Measurements from ENCODE around the gene DHRS12. TPM values are rescaled to one million over a fixed set of nuclear protein-coding genes. Genes with fewer than 3 reads are reported as not detected.
"Not testable (repeated sequence)": the region's sequence is repeated elsewhere in the genome, so short reads cannot be mapped to it uniquely, and the experiment has no call there.

Gene DHRS12
- polyA plus RNA-seq, 10 donors = 10.4 to 18.5 (median 15.3) TPM

DNA sequence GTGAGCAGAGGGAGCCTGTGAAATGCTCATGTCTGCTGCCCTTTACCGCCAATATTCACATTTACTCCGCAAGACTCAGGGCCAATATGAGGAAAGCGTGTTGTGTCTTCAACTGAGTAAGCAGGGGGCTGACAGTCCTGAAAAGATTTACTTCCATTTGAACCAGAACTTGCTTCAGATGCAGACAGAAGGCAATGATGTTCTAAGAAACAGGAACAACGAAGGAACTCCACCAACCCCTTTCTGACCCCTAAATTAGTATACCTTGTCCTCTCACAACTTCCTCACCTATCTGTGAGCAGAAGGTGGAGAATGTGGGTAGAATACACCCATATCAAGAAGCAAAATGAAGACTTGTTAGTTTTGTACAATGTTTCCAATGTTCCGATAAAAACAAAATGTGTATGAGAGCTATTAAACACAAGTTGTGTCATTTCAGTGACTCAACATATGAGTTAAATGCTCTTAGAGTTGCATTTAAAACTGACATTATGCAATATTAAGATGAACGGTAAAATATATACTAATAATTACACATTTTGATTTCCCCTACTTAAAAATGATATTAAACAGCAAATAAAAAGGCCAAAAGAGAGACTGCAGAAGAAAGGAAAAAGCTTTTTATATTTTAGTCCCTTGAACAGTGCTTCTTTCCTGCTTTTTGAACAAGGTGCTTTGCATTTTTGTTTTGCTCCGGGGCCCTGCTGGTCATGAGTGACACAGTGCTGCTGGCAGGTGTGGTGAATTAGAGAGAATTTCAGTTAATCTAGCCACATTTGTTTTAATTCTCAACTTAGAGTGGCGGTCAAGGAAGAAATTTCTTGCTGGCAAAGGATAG lies 25.0 kb upstream of the DHRS12 start:
- no peak for DNase-seq

GRCh38 chr13:51827254-51827653 lies 23.3 kb upstream of the DHRS12 start:
- no peak for DNase-seq

DNA sequence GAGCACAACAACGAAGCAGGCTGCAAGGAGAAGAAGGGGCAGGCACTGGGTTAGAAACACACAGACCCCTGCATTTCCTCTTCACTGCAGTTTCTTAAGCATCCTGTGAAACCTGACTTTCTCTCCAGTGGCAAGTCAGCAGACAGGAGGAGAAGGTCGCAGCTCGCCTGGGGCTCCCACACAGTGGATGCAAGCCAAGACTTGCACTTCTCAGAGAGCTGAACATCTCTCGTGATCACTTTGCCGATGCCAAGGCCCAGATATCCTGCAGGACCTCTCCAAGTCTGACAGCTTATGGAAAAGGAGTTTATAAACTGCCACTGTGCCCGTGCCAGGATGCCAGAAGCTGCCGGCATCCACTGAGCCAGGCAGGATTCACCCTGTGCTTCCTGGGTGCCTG lies 22.6 kb upstream of the DHRS12 start:
- DNase-seq = no peak

- no peak for DNase-seq
Measured at GRCh38 chr13:51825681-51826254, 21.8 kb upstream of the DHRS12 start.

DNA sequence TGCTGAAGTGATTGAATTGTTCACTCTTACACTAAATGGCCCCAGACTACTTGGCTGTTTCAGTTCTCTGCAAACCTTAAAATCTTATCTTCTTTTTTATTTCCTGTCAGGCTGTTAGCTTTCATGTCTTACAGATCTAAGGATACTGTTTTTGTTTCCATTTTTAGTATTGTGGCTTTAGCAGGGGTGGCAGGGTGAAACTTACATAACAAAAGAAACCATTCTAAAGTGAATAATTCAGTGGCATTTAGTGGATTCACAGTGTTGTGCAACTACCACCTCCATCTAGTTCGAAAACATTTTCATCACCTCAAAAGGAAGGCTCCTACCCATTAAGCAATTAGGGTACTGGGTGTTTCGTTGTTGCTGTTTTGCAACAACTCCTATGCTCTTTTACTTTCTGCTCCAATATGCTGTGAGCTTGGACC lies 21.2 kb upstream of the DHRS12 start:
- DNase-seq = no peak

DNA sequence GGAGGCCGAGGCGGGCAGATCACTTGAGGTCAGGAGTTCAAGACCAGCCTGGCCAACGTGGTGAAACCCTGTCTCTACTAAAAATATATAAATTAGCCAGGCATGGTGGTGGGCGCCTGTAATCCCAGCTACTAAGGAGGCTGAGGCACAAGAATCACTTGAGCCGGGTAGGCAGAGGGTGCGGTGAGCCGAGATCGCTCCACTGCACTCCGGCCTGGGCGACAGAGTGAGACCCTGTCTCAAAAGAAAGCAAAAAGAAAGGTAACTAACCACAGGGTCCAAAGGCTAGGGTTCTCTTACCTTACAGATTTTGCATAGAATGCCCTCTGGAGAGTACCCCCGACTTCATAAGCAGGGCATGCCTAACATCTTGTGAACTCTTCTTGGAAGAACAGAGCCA lies 20.7 kb upstream of the DHRS12 start:
- DNase-seq = not testable (repeated sequence)

GRCh38 chr13:51823863-51824262 lies 19.9 kb upstream of the DHRS12 start:
- peak in 1 of 3 donors; percentile 43 for DNase-seq

- DNase-seq = peak in 1 of 3 donors; percentile 37
Measured at GRCh38 chr13:51823359-51823758, 19.4 kb upstream of the DHRS12 start.

DNA sequence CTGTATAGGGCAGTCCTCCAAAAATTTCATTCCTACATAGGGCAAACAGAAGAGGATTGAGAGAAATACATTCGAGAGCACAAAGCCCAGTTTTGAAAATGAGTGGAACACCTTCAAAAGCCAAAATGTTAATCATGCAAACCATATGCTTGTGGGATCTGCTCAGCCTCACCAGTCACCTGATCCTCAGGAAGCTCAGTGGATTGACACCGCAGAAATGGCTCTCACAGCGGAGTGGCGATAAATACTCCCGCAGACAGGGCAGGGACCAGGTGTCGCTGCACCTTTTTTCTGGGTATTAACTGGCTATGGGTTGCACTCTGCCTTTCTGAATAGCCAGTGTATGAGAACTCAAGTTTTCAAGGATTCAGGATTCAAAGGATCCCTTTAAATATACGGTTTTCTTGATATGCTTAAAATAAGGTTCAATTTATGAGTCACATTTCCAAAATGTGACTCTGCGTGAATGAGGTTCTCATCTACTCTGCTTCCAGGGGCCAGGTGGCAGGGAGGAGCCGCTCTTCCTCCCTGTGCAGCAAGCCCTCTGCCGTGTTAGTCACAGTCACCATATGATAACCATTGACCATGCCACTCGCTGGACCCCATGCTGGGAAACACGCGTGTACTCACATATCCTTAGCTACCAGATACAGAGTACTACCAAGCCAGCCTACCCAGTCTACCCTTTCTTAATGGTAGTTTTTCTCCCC lies 18.3 kb upstream of the DHRS12 start:
- no peak for DNase-seq

GRCh38 chr13:51821606-51822005 lies 17.6 kb upstream of the DHRS12 start:
- no peak for DNase-seq

DNA sequence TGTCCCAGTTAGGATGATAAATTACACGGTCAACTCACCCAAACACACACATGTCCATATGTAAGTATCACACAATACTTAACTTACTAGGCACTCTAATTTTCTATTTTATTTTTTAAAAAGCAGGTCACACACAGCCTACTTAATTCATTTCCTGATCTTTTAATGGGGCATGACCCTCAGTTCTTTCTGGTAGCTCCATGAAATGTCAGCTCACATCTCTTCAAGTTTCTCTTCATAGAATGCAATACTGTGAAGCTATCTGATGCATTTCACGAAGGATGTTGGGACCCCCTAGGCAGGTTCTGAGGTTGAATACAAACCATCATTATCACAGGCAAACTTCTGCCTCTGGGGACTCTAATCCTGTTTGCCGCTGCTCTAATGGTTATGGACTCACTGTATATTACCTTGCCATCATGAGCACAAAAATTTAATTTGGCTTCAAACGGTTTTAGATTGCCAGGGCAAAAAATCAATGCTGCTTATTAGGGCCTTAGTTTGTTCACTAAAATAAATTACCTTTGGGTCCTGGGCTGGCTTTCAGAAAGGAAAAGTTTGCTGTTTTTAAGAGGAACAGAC lies 16.1 kb upstream of the DHRS12 start:
- no peak for DNase-seq

DNA sequence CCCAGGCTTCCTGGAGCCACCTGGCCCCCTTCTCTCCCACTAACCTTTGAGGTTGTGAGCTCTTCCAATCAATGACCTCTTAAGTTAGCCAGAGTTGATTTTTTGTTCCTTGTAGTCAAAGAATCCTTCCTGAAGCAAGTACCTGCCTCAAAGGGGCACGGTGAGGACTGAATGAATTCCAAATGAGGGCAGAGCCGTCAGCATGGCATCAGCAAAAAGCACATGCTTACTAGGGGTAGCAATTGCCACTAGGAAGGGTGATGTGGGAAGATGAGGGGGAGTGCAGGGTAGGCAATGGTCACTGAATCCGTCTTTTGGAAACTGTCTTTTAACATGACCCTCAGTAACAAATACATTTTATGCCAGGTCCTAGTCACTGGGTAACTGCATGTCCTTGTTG lies 15.6 kb upstream of the DHRS12 start:
- no peak for DNase-seq

DNA sequence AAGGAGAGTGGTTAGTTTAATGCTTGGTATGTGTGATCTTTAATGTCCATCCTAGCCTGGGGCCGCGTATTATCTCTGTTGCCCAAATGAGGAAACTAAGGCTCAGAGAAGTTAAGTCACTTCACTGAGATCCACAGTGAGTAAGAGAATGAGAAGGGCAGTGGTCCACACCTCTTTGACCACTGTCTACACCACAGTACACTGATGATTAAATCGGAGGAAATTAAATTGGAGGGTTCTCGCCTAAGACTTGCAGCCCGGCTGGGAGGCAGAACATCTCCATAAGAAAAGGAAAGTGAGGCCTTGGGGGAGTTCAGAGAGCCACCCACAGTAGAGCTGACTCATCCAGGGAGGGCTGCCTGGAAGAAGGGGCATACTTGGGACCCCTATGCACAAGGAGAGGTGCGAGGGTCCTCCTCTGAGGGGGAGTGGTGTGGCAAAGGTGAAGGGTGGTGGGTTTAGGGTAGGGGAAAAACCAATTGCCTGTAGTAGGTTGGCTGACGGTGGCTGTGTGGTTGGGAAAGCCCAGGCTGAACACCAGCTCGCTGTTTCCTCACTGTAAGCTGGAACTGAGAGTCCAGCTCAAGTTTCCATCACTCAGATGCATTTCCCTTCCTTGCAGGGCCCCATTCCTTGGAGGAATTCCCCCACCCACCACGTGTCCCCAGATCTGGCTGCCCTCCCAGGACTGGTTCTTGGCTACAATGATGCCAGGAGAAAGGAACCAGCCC lies 15.0 kb upstream of the DHRS12 start:
- DNase-seq = no peak

GRCh38 chr13:51818276-51818675 lies 14.3 kb upstream of the DHRS12 start:
- no peak for DNase-seq

- no peak for DNase-seq
Measured at GRCh38 chr13:51817717-51818116, 13.8 kb upstream of the DHRS12 start.

GRCh38 chr13:51816604-51817249 lies 12.8 kb upstream of the DHRS12 start:
- no peak for DNase-seq

DNA sequence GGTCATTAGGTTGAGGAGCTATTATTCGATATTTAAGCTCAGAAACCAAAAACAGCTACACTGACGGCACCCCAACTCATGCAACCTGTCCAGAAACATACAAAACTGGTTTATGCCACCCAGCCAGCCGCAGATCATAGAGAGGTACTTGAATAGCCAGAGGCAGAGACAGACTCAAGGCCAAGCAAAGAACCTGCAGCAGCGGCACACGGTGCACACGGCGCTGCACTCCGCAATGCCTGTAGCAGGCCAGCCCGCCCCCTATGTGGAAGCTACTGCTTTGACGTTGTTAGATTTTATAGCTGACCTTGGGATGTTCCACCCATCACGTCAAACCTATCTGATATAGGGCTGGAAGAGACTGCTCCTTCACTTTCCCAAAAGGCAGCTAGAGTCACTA lies 11.9 kb upstream of the DHRS12 start:
- no peak for DNase-seq

DNA sequence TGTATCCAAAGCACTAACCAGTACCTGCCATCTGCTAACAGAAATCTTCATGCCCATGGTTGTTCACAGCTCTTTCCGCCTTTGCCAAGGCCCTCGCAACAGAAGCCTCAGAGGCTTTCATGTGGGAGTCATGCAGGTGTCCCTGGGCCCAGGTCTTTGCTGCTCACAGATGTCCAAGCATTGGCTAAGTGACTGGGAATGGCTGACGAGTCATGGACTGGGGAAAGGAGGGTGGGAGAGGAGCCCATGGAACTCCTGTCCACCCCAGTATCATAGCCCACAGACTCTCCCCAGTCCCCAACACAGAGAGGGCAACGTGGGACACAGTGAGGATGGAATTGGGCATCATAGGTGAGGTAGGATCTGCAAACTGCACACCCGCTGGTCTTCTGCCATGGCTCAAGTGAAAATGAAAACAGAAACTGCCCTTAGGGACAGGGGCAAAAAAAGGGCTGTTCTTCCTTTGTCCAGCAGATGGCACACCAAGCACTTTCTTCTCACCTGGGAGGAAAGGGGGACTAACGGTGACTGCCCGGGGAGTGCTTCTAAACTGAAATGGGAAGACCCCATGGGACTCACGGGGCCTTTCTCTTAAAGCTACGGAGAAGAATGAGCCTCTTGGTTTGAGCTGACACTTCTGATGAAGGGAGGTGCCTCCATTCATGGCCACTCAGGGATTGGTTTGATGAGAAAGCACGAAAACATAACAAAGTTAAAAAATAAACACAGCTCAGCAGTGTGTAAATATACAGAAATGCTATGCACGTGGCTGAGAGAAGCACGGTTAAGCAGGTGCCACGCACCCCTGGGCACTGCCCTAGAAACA lies 11.1 kb upstream of the DHRS12 start:
- DNase-seq = peak in 2 of 3 donors; percentile 61 to 64

DNA sequence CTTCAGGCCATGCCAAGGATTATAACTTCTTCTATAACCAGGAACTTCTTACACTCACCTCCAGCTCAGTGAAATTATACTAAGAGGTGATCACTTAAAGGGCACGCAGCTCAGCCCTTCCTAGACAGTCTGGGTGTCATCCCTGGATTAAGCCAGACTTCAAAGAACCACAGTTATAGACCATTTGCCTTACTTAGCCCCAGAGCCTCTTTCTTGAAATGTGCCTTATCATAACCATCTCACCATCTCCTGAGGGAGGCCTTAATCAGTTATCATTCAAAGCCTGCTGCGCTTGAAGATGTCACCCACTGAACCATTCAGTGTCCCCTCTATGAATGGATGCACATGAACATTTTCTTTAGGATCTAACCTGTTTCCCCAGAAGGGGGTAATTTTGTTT lies 10.1 kb upstream of the DHRS12 start:
- DNase-seq = no peak

DNA sequence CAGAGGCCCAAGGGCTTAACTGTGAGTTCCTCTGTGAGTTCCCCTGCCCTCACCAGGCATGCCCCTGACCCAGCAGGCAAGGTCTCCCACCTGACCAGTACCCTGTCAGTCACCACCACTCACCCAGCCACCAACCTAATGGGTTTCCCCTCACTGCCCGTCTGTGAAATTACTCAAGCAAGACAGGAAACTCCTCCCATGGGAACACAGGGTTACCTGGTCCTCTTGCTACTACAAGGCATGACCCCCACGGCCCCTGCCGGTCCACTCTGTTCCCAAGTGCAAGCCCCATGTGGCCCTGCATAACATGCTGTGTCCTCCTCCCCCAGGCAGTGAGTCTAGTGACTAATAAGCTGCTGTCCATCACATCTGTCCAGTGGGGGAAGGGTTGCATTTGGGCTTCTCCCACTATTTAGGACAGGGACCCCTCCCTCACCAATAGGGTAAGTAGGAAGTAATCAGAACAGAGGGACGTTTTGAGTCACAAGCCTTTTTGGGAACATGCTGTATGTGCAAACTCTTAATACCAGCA lies 8.0 kb upstream of the DHRS12 start:
- DNase-seq = no peak
